Small intestine (tissue), 4 donors: Measurements from ENCODE around the gene STYX. TPM values are rescaled to one million over a fixed set of nuclear protein-coding genes. Genes with fewer than 3 reads are reported as not detected.

Experiments used
- polyA plus RNA-seq, 4 donors: library from polyadenylated mRNA; stranded (reverse) in 3 of 4; unstranded in 1 of 4; fragments of 200-250 nt in 3 of 4; fragments of 120-200 nt in 1 of 4; gene quantifications; one replicate each; pipeline versions ENCODE4 v1.2.1 to v1.2.3, GENCODE V29; 2013
- donor health status: healthy with polysubstance abuse.
- donor health status: Bipolar disorder and iron deficiency.
- donor health status: healthy.

Gene STYX
- polyA plus RNA-seq, 4 donors: 4.9 to 11.0 (median 6.1) TPM

Other genes with a start within 250 kb of the STYX start
- gene TXNDC16, start 177.7 kb upstream of the STYX start, polyA plus RNA-seq: 10 to 100 TPM in 1 of 4 donors, 1 to 10 TPM in 1, under 1 TPM in 2; 0.81 to 14.2 (median 2.0) TPM
- 1 to 10 TPM in 1 of 4 donors, under 1 TPM in 1, not detected in 2; 0.72 to 2.0 TPM for gene GPR137C, start 177.3 kb upstream of the STYX start, polyA plus RNA-seq
- 10 to 100 TPM in 2 of 4 donors, 1 to 10 TPM in 2; 7.8 to 44.8 (median 14.3) TPM for gene ERO1A, start 34.6 kb upstream of the STYX start, polyA plus RNA-seq
- 100 to 1,000 TPM in 1 of 4 donors, 10 to 100 TPM in 3; 63.8 to 119 (median 87.7) TPM for gene PSMC6, start 23.0 kb upstream of the STYX start, polyA plus RNA-seq
- gene GNPNAT1, start 61.4 kb downstream of the STYX start, polyA plus RNA-seq: 10 to 100 TPM; 13.5 to 43.4 (median 21.6) TPM
- gene FERMT2, start 220.9 kb downstream of the STYX start, polyA plus RNA-seq: 10 to 100 TPM in 2 of 4 donors, 1 to 10 TPM in 1, under 1 TPM in 1; 0.89 to 18.9 (median 11.5) TPM